Neuronal stem cell (in vitro differentiated cells): ENCODE data around the gene TAP2.

Experiments
- DNase-seq: peaks from one replicate; pipeline ENCODE4 v3.0.0-alpha.2; 2013; ENCODE audit warnings: low spot score
- H2AFZ ChIP-seq: one replicate; pipeline ENCODE4 v1.6.1; 2013; ENCODE audit warnings: mild to moderate bottlenecking, low read length, inconsistent platforms
- H2AK5ac ChIP-seq: 2 replicates; pipeline ENCODE4 v1.6.1; 2013; ENCODE audit warnings: low read depth, mild to moderate bottlenecking, inconsistent platforms, low read length, moderate library complexity, mixed read lengths
- H2BK120ac ChIP-seq: 2 replicates; pipeline ENCODE4 v1.6.1; 2013; ENCODE audit warnings: low read depth, mild to moderate bottlenecking, inconsistent platforms, low read length, moderate library complexity, mixed read lengths
- H2BK12ac ChIP-seq: one replicate; pipeline ENCODE4 v1.6.1; 2013; ENCODE audit warnings: low read length, inconsistent platforms
- H2BK15ac ChIP-seq: 2 replicates; pipeline ENCODE4 v1.6.1; 2013; ENCODE audit warnings: mild to moderate bottlenecking, low read length, inconsistent platforms, mixed read lengths
- H2BK5ac ChIP-seq: one replicate; pipeline ENCODE4 v1.6.1; 2013; ENCODE audit warnings: inconsistent platforms, mild to moderate bottlenecking, low read length, moderate library complexity
- H3K14ac ChIP-seq: one replicate; pipeline ENCODE4 v1.6.1; 2013; ENCODE audit warnings: low read length, inconsistent platforms
- H3K18ac ChIP-seq: 2 replicates; pipeline ENCODE4 v1.6.1; 2013; ENCODE audit warnings: low read length, inconsistent platforms
- H3K23ac ChIP-seq: 2 replicates; pipeline ENCODE4 v1.6.1; 2013; ENCODE audit warnings: low read depth, mild to moderate bottlenecking, mixed read lengths, low read length, inconsistent platforms; ENCODE audit not compliant: poor library complexity
- H3K27ac ChIP-seq: replicated peaks from 3 replicates; pipeline ENCODE4 v1.5.1; 2013; ENCODE audit warnings: low read length, inconsistent platforms
- H3K27me3 ChIP-seq, 3 experiments: 2 replicates each; pipeline ENCODE4 v1.6.1; 2013; ENCODE audit warnings: low read length in 3 of 3, mild to moderate bottlenecking in 2 of 3, inconsistent platforms in 1 of 3, low read depth in 1 of 3, mixed read lengths in 1 of 3, moderate library complexity in 1 of 3; ENCODE audit not compliant: control insufficient read depth in 3 of 3, insufficient read depth in 3 of 3
- H3K36me3 ChIP-seq, 2 donors: replicated peaks in 1 of 2; 2 replicates each; pipeline ENCODE4 v1.6.1; 2013; ENCODE audit warnings: low read length in 2 of 2; ENCODE audit not compliant: control insufficient read depth in 2 of 2, insufficient read depth in 2 of 2
- H3K4ac ChIP-seq: 2 replicates; pipeline ENCODE4 v1.6.1; 2013; ENCODE audit warnings: inconsistent platforms, mild to moderate bottlenecking, low read length, moderate library complexity
- H3K4me1 ChIP-seq, 2 donors: 1 replicate in 1 of 2; 2 replicates in 1 of 2; pipeline ENCODE4 v1.6.1; 2013; ENCODE audit warnings: low read length in 2 of 2, low read depth in 1 of 2; ENCODE audit not compliant: control insufficient read depth in 2 of 2, insufficient read depth in 1 of 2
- H3K4me2 ChIP-seq: one replicate; pipeline ENCODE4 v1.6.1; 2013; ENCODE audit warnings: mild to moderate bottlenecking, low read length, inconsistent platforms; ENCODE audit not compliant: insufficient read depth, poor library complexity, severe bottlenecking
- H3K4me3 ChIP-seq, 2 donors: 2 replicates each; pipeline ENCODE4 v1.5.1; 2013; ENCODE audit warnings: low read length in 2 of 2, mild to moderate bottlenecking in 2 of 2, inconsistent platforms in 1 of 2, moderate library complexity in 1 of 2
- H3K79me1 ChIP-seq: one replicate; pipeline ENCODE4 v1.6.1; 2013; ENCODE audit warnings: low read depth, mild to moderate bottlenecking, inconsistent platforms, low read length, moderate library complexity
- H3K9ac ChIP-seq: one replicate; pipeline ENCODE4 v1.6.1; 2013; ENCODE audit warnings: mild to moderate bottlenecking, low read depth, low read length, inconsistent platforms; ENCODE audit not compliant: poor library complexity
- H3K9me3 ChIP-seq, 2 donors: replicated peaks in 1 of 2; 2 replicates each; pipeline versions ENCODE3 to v1.6.1; 2013; ENCODE audit warnings: low read length in 2 of 2, mild to moderate bottlenecking in 2 of 2, inconsistent platforms in 1 of 2, low read depth in 1 of 2, mixed read lengths in 1 of 2, moderate library complexity in 1 of 2; ENCODE audit not compliant: control insufficient read depth in 2 of 2, insufficient read depth in 1 of 2
- H4K8ac ChIP-seq: one replicate; pipeline ENCODE4 v1.6.1; 2013; ENCODE audit warnings: low read depth, mild to moderate bottlenecking, inconsistent platforms, low read length, moderate library complexity
- H4K91ac ChIP-seq: one replicate; pipeline ENCODE4 v1.6.1; 2013; ENCODE audit warnings: low read length, low read depth, mild to moderate bottlenecking, inconsistent platforms; ENCODE audit not compliant: poor library complexity
- WGBS, 2 donors: extraction: QIAGEN DNeasy Blood & Tissue Kit; methylation state at CpG; one replicate each; pipeline ENCODE4 v1.1.7; 2013; ENCODE audit warnings: missing lambda C conversion rate in 2 of 2, mixed read lengths in 1 of 2; ENCODE audit not compliant: insufficient read length in 2 of 2, insufficient replicate concordance in 1 of 2; ENCODE audit errors: extremely low coverage in 2 of 2; 5-methylcytosine and 5-hydroxymethylcytosine counted together

Gene TAP2

GRCh38 chr6:32852018-32852843, 13.7 kb upstream of the TAP2 start:
- Histone ChIP-seq H2BK15ac (no peak overlapping the region), H3K36me3 (no peaks in the 10 kb centered on the region), H3K79me1 (no peaks in the 10 kb centered on the region), H2BK12ac (no peak overlapping the region), H2AK5ac (no peak overlapping the region), H3K18ac (no peak overlapping the region), H3K14ac (no peak overlapping the region), H3K9ac (peak overlapping the region; percentile 89), H3K4me2 (peak overlapping the region; percentile 99), H3K9me3 (no peaks in the 10 kb centered on the region), H3K4ac (no peak overlapping the region), H4K91ac (no peak overlapping the region), H3K23ac (no peak overlapping the region), H3K4me1 (peaks cover 2 to 14% of the 10 kb centered on the region in 2 donors), H2AFZ (peak overlapping the region; percentile 99), H4K8ac (no peak overlapping the region), H2BK5ac (peak overlapping the region; percentile 25), H2BK120ac (no peak overlapping the region), H3K27me3 (peaks cover 6 to 94% (median 42%) of the 10 kb centered on the region in 3 experiments), H3K4me3 (peak overlapping the region; percentile 71 to 86), H3K27ac (no peak overlapping the region)
- no CpG with 5 or more reads among the region's 23 CpGs for WGBS, 2 donors
- DNase-seq = no peak

- H3K27me3 ChIP-seq = peaks cover 6 to 92% (median 41%) of the 10 kb centered on the region in 3 experiments
- H3K4ac ChIP-seq = no peak overlapping the region
- no peak overlapping the region for H2BK120ac ChIP-seq
- no peak overlapping the region for H4K8ac ChIP-seq
- H2BK12ac ChIP-seq = no peak overlapping the region
- no peaks in the 10 kb centered on the region for H3K79me1 ChIP-seq
- H3K9me3 ChIP-seq = no peaks in the 10 kb centered on the region
- H3K4me1 ChIP-seq = peaks cover 2 to 14% of the 10 kb centered on the region in 2 donors
- H3K27ac ChIP-seq = no peak overlapping the region
- no peak overlapping the region for H3K4me3 ChIP-seq
- WGBS, 2 donors = no CpG with 5 or more reads among the region's 4 CpGs
- no peak overlapping the region for H2AK5ac ChIP-seq
- no peak overlapping the region for H3K23ac ChIP-seq
- H3K14ac ChIP-seq = no peak overlapping the region
- no peaks in the 10 kb centered on the region for H3K36me3 ChIP-seq
- H4K91ac ChIP-seq = no peak overlapping the region
- H3K18ac ChIP-seq = no peak overlapping the region
- no peak overlapping the region for H2BK15ac ChIP-seq
- no peak overlapping the region for H2BK5ac ChIP-seq
- H3K9ac ChIP-seq = no peak overlapping the region
- H3K4me2 ChIP-seq = no peak overlapping the region
- no peak for DNase-seq
- no peak overlapping the region for H2AFZ ChIP-seq
Measured at GRCh38 chr6:32851025-32851424, 12.5 kb upstream of the TAP2 start.

GRCh38 chr6:32849126-32849525, 10.6 kb upstream of the TAP2 start:
- no peaks in the 10 kb centered on the region for H3K9me3 ChIP-seq
- no peak overlapping the region for H3K4me3 ChIP-seq
- no CpG with 5 or more reads among the region's 6 CpGs for WGBS, 2 donors
- no peak overlapping the region for H3K14ac ChIP-seq
- peaks cover 6 to 87% (median 33%) of the 10 kb centered on the region in 3 experiments for H3K27me3 ChIP-seq
- H2BK15ac ChIP-seq = no peak overlapping the region
- H2BK12ac ChIP-seq = no peak overlapping the region
- H3K4me2 ChIP-seq = no peak overlapping the region
- H2AFZ ChIP-seq = no peak overlapping the region
- no peak overlapping the region for H2BK5ac ChIP-seq
- DNase-seq = no peak
- peaks cover 1 to 11% of the 10 kb centered on the region in 2 donors for H3K4me1 ChIP-seq
- H3K23ac ChIP-seq = no peak overlapping the region
- H2AK5ac ChIP-seq = no peak overlapping the region
- no peak overlapping the region for H2BK120ac ChIP-seq
- no peaks in the 10 kb centered on the region for H3K79me1 ChIP-seq
- H4K8ac ChIP-seq = no peak overlapping the region
- H3K18ac ChIP-seq = no peak overlapping the region
- H4K91ac ChIP-seq = no peak overlapping the region
- H3K4ac ChIP-seq = no peak overlapping the region
- no peak overlapping the region for H3K27ac ChIP-seq
- H3K9ac ChIP-seq = no peak overlapping the region
- no peaks in the 10 kb centered on the region for H3K36me3 ChIP-seq

GRCh38 chr6:32847795-32848194, 9.3 kb upstream of the TAP2 start:
- peaks cover 0 to 1% of the 10 kb centered on the region in 2 donors for H3K9me3 ChIP-seq
- DNase-seq = no peak
- no peak overlapping the region for H3K4me3 ChIP-seq
- H3K79me1 ChIP-seq = no peaks in the 10 kb centered on the region
- no peak overlapping the region for H3K14ac ChIP-seq
- no peak overlapping the region for H2AK5ac ChIP-seq
- H4K8ac ChIP-seq = no peak overlapping the region
- no peak overlapping the region for H3K18ac ChIP-seq
- peaks cover 1 to 4% of the 10 kb centered on the region in 2 donors for H3K4me1 ChIP-seq
- H3K23ac ChIP-seq = no peak overlapping the region
- no peak overlapping the region for H3K9ac ChIP-seq
- no peak overlapping the region for H2BK5ac ChIP-seq
- H3K27ac ChIP-seq = no peak overlapping the region
- H4K91ac ChIP-seq = no peak overlapping the region
- H3K27me3 ChIP-seq = peaks cover 6 to 90% (median 38%) of the 10 kb centered on the region in 3 experiments
- no peak overlapping the region for H3K4me2 ChIP-seq
- no peak overlapping the region for H2AFZ ChIP-seq
- no peaks in the 10 kb centered on the region for H3K36me3 ChIP-seq
- H2BK12ac ChIP-seq = no peak overlapping the region
- WGBS, 2 donors = no CpG with 5 or more reads among the region's 8 CpGs
- no peak overlapping the region for H2BK120ac ChIP-seq
- H3K4ac ChIP-seq = no peak overlapping the region
- H2BK15ac ChIP-seq = no peak overlapping the region
